Sigmoid colon (tissue), 7 donors: ENCODE results near the gene GJC3. TPM values are rescaled to one million over a fixed set of nuclear protein-coding genes. Genes with fewer than 3 reads are reported as not detected.
"Not testable (repeated sequence)": the region's sequence is repeated elsewhere in the genome, so short reads cannot be mapped to it uniquely, and the experiment has no call there.

Source experiments
- DNase-seq: peaks from one replicate; pipeline ENCODE4 v3.0.0-alpha.2; 2019
- H3K27ac ChIP-seq, 4 donors: fragments of 200-600 bp; sonication (generic); one replicate each; pipeline ENCODE4 v1.5.1; 2016 to 2019; ENCODE audit warnings: mild to moderate bottlenecking in 1 of 4
- H3K27me3 ChIP-seq, 3 donors: fragments of 200-600 bp; sonication (generic); one replicate each; pipeline ENCODE4 v1.5.1; 2019; ENCODE audit warnings: mild to moderate bottlenecking in 1 of 3
- H3K36me3 ChIP-seq, 4 donors: fragments of 200-600 bp; sonication (generic); one replicate each; pipeline ENCODE4 v1.5.1; 2016 to 2019
- H3K4me1 ChIP-seq, 4 donors: fragments of 200-600 bp; sonication (generic); one replicate each; pipeline ENCODE4 v1.5.1; 2017 to 2019
- H3K4me3 ChIP-seq, 4 donors: fragments of 200-600 bp; sonication (generic); one replicate each; pipeline ENCODE4 v1.5.1; 2017 to 2019; ENCODE audit warnings: mild to moderate bottlenecking in 2 of 4, moderate library complexity in 1 of 4
- H3K9me3 ChIP-seq, 4 donors: fragments of 200-600 bp in 3 of 4; sonication (generic) in 3 of 4; one replicate each; pipeline versions ENCODE4 v1.5.1 to v1.6.1; 2013 to 2019
- EP300 ChIP-seq, 4 donors: sonication (generic); formaldehyde crosslinking; IDR thresholded peaks; one replicate each; pipeline ENCODE4 v1.6.1; 2017; ENCODE audit warnings: antibody characterized with exemption in 4 of 4
- POLR2A ChIP-seq, 2 donors: fragments of 450-650 bp; IDR thresholded peaks; one replicate each; pipeline ENCODE4 v1.6.1; 2016; ENCODE audit warnings: antibody characterized with exemption in 2 of 2, mild to moderate bottlenecking in 2 of 2, moderate library complexity in 2 of 2
- POLR2AphosphoS5 ChIP-seq, 4 donors: sonication (generic); formaldehyde crosslinking; IDR thresholded peaks; one replicate each; pipeline ENCODE4 v1.6.1; 2017; ENCODE audit warnings: antibody characterized with exemption in 4 of 4
- WGBS, 2 donors: extraction: QIAGEN DNeasy Blood & Tissue Kit; methylation state at CpG; one replicate each; pipeline ENCODE4 v1.1.7; 2013; 5-methylcytosine and 5-hydroxymethylcytosine counted together
- intact Hi-C: fragments of 100-400 bp; cut with DNase I; formaldehyde crosslinking; loops from one replicate; pipeline ENCODE4 v1.15.1; 2023
- polyA plus RNA-seq, 3 donors: library from polyadenylated mRNA; stranded (reverse); fragments of 200-250 nt; gene quantifications; one replicate each; pipeline ENCODE4 v1.2.3, GENCODE V29; 2013
- total RNA-seq, 4 donors: library from RNA; depleted of rRNA; stranded (reverse); fragments of >200 nt; gene quantifications; one replicate each; pipeline ENCODE4 v1.1.0, GENCODE V29; 2016
- TF ChIP-seq, protein P1 (sequence below), 4 experiments: fragments of 450-650 bp in 3 of 4; fragments of 200-600 bp in 1 of 4; IDR thresholded peaks; one replicate each; pipeline ENCODE4 v1.5.1; 2016 to 2019; ENCODE audit warnings: antibody characterized with exemption in 4 of 4, mild to moderate bottlenecking in 3 of 4, moderate library complexity in 2 of 4
- donor health status: healthy with polysubstance abuse.
- donor health status: Bipolar disorder and iron deficiency.
- donor health status: healthy.

GJC3 gene
- total and polyA plus RNA-seq, 7 donors, result 0.31 to 0.95 (median 0.52) TPM; not detected in 3

DNA sequence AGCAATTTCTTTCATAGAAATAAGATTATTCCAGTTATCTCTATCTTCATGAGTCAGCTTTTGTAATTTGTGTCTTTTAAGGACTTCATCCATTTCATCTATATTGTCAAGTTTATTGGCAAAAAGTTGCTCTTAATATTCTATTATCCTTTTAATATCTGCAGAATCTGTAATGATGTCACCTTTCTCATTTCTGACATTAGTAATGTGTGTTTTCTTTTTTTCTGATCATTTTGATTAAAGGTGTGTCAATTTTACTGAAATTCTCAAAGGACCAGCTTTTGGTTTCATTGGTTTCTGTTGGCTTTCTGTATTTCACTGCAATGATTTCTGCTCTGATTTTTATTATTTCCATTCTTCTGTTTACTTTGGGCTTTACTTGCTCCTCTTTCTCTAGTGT lies 34.7 kb downstream of the GJC3 start:
- no peak for DNase-seq
- intact Hi-C loops, result no loop called here
- TF ChIP-seq, protein P1, sequence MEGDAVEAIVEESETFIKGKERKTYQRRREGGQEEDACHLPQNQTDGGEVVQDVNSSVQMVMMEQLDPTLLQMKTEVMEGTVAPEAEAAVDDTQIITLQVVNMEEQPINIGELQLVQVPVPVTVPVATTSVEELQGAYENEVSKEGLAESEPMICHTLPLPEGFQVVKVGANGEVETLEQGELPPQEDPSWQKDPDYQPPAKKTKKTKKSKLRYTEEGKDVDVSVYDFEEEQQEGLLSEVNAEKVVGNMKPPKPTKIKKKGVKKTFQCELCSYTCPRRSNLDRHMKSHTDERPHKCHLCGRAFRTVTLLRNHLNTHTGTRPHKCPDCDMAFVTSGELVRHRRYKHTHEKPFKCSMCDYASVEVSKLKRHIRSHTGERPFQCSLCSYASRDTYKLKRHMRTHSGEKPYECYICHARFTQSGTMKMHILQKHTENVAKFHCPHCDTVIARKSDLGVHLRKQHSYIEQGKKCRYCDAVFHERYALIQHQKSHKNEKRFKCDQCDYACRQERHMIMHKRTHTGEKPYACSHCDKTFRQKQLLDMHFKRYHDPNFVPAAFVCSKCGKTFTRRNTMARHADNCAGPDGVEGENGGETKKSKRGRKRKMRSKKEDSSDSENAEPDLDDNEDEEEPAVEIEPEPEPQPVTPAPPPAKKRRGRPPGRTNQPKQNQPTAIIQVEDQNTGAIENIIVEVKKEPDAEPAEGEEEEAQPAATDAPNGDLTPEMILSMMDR (IDR thresholded peaks at IDR 0.05), result no peak
- TF ChIP-seq POLR2A (IDR thresholded peaks at IDR 0.05), result no peak
- no peak for TF ChIP-seq POLR2AphosphoS5 (IDR thresholded peaks at IDR 0.05)
- TF ChIP-seq EP300 (IDR thresholded peaks at IDR 0.05), result no peak
- Histone ChIP-seq H3K4me1 (no peaks in the 10 kb centered on the region), H3K36me3 (peaks cover 5 to 46% (median 7%) of the 10 kb centered on the region in 4 donors), H3K27ac (no peak overlapping the region), H3K27me3 (no peaks in the 10 kb centered on the region), H3K4me3 (no peak overlapping the region), H3K9me3 (no peaks in the 10 kb centered on the region)

DNA sequence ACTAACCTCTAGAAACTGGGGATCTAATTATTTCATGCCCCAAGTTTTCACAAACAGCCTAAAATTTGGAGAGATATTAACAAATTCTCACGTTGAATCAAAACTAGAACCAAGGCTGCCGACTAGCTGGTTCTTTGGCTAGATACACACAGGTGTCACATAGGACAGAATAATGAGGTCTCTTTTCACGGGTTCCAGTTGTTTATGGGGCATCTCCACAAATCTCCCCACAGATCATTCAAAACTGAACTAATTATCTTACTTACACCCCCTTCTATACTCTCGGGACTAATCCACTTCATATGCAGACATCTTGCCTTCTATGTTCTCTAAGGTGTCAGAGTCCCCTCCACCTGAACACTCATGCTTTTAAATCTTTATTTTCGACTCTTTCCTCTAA lies 36.1 kb downstream of the GJC3 start:
- H3K27me3 ChIP-seq, result no peaks in the 10 kb centered on the region
- DNase-seq, result no peak
- H3K36me3 ChIP-seq, result peaks cover 5 to 38% (median 9%) of the 10 kb centered on the region in 4 donors
- WGBS, 2 donors, result 65 to 80% methylated on average over 5 of the region's 5 CpGs
- no peaks in the 10 kb centered on the region for H3K9me3 ChIP-seq
- H3K4me3 ChIP-seq, result no peak overlapping the region
- no peaks in the 10 kb centered on the region for H3K4me1 ChIP-seq
- no peak overlapping the region for H3K27ac ChIP-seq
- no peak for TF ChIP-seq POLR2AphosphoS5 (IDR thresholded peaks at IDR 0.05)
- TF ChIP-seq, protein P1 (IDR thresholded peaks at IDR 0.05), result no peak
- no peak for TF ChIP-seq POLR2A (IDR thresholded peaks at IDR 0.05)
- TF ChIP-seq EP300 (IDR thresholded peaks at IDR 0.05), result no peak
- intact Hi-C loops, result no loop called here

DNA sequence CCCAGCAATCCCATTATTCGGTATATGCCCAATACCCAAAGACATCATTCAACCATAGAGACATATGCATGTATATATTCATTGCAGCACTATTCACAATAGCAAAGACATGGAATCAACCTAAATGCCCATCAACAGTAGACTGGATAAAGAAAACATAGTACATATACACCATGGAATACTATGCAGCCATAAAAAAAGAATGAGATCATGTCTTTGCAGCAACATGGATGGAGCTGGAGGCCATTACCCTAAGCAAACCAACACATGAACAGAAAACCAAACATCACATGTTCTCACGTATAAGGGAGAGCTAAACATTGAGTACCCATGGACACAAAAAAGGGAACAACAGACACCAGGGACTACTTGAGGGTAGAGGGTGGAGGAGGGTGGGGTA lies 39.1 kb downstream of the GJC3 start:
- H3K9me3 ChIP-seq, intact Hi-C loops, H3K27ac ChIP-seq, DNase-seq, H3K4me3 ChIP-seq, H3K4me1 ChIP-seq, H3K27me3 ChIP-seq: not testable (repeated sequence)
- 96 to 97% methylated on average over 2 of the region's 2 CpGs for WGBS, 2 donors
- peaks cover 5 to 32% (median 9%) of the 10 kb centered on the region in 4 donors for H3K36me3 ChIP-seq

DNA sequence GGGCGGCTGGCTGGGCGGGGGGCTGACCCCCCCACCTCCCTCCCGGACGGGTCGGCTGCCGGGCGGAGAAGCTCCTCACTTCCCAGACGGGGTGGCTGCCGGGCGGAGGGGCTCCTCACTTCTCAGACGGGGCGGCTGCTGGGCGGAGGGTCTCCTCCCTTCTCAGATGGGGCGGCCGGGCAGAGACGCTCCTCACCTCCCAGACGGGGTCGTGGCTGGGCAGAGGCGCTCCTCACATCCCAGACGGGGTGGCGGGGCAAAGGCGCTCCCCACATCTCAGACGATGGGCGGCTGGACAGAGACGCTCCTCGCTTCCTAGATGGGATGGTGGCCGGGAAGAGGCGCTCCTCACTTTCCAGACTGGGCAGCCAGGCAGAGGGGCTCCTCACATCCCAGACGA lies 41.1 kb downstream of the GJC3 start:
- H3K27me3 ChIP-seq, H3K4me3 ChIP-seq, H3K27ac ChIP-seq, H3K4me1 ChIP-seq, intact Hi-C loops, H3K9me3 ChIP-seq, DNase-seq: not testable (repeated sequence)
- peaks cover 5 to 32% (median 9%) of the 10 kb centered on the region in 4 donors for H3K36me3 ChIP-seq
- 86 to 92% methylated on average over 28 to 29 of the region's 29 CpGs for WGBS, 2 donors

DNA sequence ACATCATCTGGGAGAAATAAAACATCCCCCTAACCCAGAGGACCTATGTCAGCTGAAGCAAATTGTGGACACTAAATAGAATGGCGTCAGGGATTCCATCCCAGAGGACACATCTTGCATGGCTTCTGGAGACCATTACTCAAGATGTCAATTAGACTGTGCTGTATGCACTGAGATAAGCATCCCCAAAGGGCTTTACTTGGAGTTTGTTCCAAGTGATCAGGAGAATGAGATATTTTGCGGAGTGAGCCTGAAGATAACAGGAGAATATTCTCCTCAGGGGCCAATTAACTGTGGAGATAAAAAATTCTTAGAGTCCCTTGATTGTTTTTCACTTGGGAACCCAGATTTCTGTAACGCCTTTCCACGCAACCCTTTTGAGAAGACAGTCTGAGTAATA lies 48.0 kb downstream of the GJC3 start:
- Histone ChIP-seq H3K4me3 (no peak overlapping the region), H3K27ac (no peak overlapping the region), H3K27me3 (no peaks in the 10 kb centered on the region), H3K4me1 (no peaks in the 10 kb centered on the region), H3K9me3 (no peaks in the 10 kb centered on the region), H3K36me3 (no peaks in the 10 kb centered on the region)
- 95 to 96% methylated on average over 4 of the region's 4 CpGs for WGBS, 2 donors
- intact Hi-C loops, result no loop called here
- no peak for TF ChIP-seq POLR2AphosphoS5 (IDR thresholded peaks at IDR 0.05)
- no peak for TF ChIP-seq EP300 (IDR thresholded peaks at IDR 0.05)
- TF ChIP-seq, protein P1 (IDR thresholded peaks at IDR 0.05), result no peak
- no peak for TF ChIP-seq POLR2A (IDR thresholded peaks at IDR 0.05)
- DNase-seq, result no peak

DNA sequence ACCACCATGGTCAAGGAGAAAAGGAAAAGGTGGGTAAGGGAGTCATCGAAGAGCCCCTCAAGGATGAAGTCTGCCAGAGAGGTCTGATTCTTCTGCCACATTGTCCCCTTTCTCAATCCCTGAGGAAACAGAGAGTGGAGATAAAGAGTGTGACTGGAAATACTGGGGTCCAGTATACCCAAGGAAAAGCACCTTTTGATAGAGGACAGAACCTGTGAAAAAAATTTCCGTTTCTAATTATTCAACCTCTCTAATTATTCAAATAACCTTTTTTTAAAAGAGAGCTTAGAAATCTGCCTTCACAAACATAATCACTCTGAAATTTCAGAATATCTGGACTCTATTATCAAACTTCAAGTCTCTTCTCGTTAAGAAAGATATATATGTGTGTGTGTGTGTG lies 52.5 kb downstream of the GJC3 start, which contains the start of gene OR2AE1:
OR2AE1 (minus strand) TSS at position 101 of the 400 bp plus-strand sequence; CDS start at position 101, 0 bp downstream.
- TF ChIP-seq, protein P1 (IDR thresholded peaks at IDR 0.05), result no peak
- TF ChIP-seq EP300 (IDR thresholded peaks at IDR 0.05) (no peak), POLR2AphosphoS5 (IDR thresholded peaks at IDR 0.05) (no peak), POLR2A (IDR thresholded peaks at IDR 0.05) (no peak)
- H3K27ac ChIP-seq, result no peak within 1 kb of the TSS
- no peaks in the 10 kb centered on the region for H3K27me3 ChIP-seq
- H3K9me3 ChIP-seq, result no peaks in the 10 kb centered on the region
- H3K4me1 ChIP-seq, result no peaks in the 10 kb centered on the region
- H3K4me3 ChIP-seq, result no peak within 1 kb of the TSS
- no peaks in the 10 kb centered on the region for H3K36me3 ChIP-seq
- intact Hi-C loops, result no loop called here
- no peak for DNase-seq
- WGBS, 2 donors, result 86 to 89% methylated on average over 3 of the region's 3 CpGs
